GM23338 (cell line): ENCODE data around the gene CHCHD6. TPM values are rescaled to one million over a fixed set of nuclear protein-coding genes. Genes with fewer than 3 reads are reported as not detected.

Source experiments
- ATAC-seq: fragments of 200-7000 bp; cut with Tn5 transposase; 3 replicates; pipeline ENCODE4 v1.9.1; 2020
- DNase-seq: peaks from one replicate; pipeline ENCODE4 v3.0.0-alpha.2; 2015; ENCODE audit warnings: low spot score
- H2AFZ ChIP-seq: fragments of 200-600 bp; sonication (generic); 2 replicates; pipeline ENCODE4 v1.8.0; 2016; ENCODE audit warnings: antibody characterized with exemption, mild to moderate bottlenecking, moderate library complexity
- H3F3A ChIP-seq: fragments of 200-600 bp; sonication (generic); replicated peaks from 2 replicates; pipeline ENCODE4 v1.8.0; 2017; ENCODE audit warnings: antibody characterized with exemption, mixed run types, low read depth
- H3K27ac ChIP-seq: fragments of 200-600 bp; sonication (generic); 2 replicates; pipeline ENCODE4 v1.6.1; 2016; ENCODE audit warnings: low read depth
- H3K27me3 ChIP-seq: fragments of 200-600 bp; sonication (generic); 2 replicates; pipeline ENCODE4 v1.8.0; 2016; ENCODE audit warnings: mild to moderate bottlenecking, mixed run types, moderate library complexity; ENCODE audit not compliant: insufficient read depth
- H3K36me3 ChIP-seq: fragments of 200-600 bp; sonication (generic); 2 replicates; pipeline ENCODE4 v1.8.0; 2016; ENCODE audit warnings: mild to moderate bottlenecking; ENCODE audit not compliant: insufficient read depth
- H3K4me1 ChIP-seq: fragments of 200-600 bp; sonication (generic); 2 replicates; pipeline ENCODE4 v1.8.0; 2016; ENCODE audit warnings: mild to moderate bottlenecking, moderate library complexity; ENCODE audit not compliant: insufficient read depth
- H3K4me2 ChIP-seq: fragments of 200-600 bp; sonication (generic); 2 replicates; pipeline ENCODE4 v1.7.1; 2017; ENCODE audit warnings: mixed run types
- H3K4me3 ChIP-seq: fragments of 200-600 bp; sonication (generic); 2 replicates; pipeline ENCODE4 v1.6.1; 2016; ENCODE audit warnings: mixed run types
- H3K79me2 ChIP-seq: fragments of 200-600 bp; sonication (generic); replicated peaks from 2 replicates; pipeline ENCODE4 v1.8.0; 2017; ENCODE audit warnings: mild to moderate bottlenecking; ENCODE audit not compliant: insufficient read depth
- H3K9me2 ChIP-seq: fragments of 200-600 bp; sonication (generic); 2 replicates; pipeline ENCODE4 v1.8.0; 2017; ENCODE audit not compliant: insufficient read depth
- H4K20me1 ChIP-seq: fragments of 200-600 bp; sonication (generic); replicated peaks from 2 replicates; pipeline ENCODE4 v1.8.0; 2017; ENCODE audit warnings: mild to moderate bottlenecking; ENCODE audit not compliant: insufficient read depth
- H3K27ac Mint-ChIP-seq: 2 replicates; pipeline ENCODE4 v1.8.0; 2020; ENCODE audit warnings: inconsistent platforms, mild to moderate bottlenecking, moderate library complexity, mixed read lengths
- H3K27me3 Mint-ChIP-seq: 3 replicates; pipeline ENCODE4 v1.8.0; 2022; ENCODE audit warnings: low read depth, mild to moderate bottlenecking, moderate library complexity, mixed read lengths, inconsistent platforms; ENCODE audit not compliant: insufficient read depth, poor library complexity
- H3K36me3 Mint-ChIP-seq: 3 replicates; pipeline ENCODE4 v1.8.0; 2021; ENCODE audit warnings: low read depth, mild to moderate bottlenecking, inconsistent platforms, moderate library complexity, mixed read lengths
- H3K4me1 Mint-ChIP-seq: 3 replicates; pipeline ENCODE4 v1.8.0; 2020; ENCODE audit warnings: mild to moderate bottlenecking, inconsistent platforms, mixed read lengths
- H3K4me3 Mint-ChIP-seq: 3 replicates; pipeline ENCODE4 v1.8.0; 2021; ENCODE audit warnings: moderate library complexity, mild to moderate bottlenecking, inconsistent platforms, mixed read lengths
- H3K9me3 Mint-ChIP-seq: 3 replicates; pipeline ENCODE4 v1.8.0; 2020; ENCODE audit warnings: moderate library complexity, mild to moderate bottlenecking, inconsistent platforms, mixed read lengths
- CREB1 ChIP-seq: fragments of 250-450 bp; sonication (Bioruptor Pico); IDR thresholded peaks from 2 replicates; pipeline ENCODE4 v1.5.0; 2020; ENCODE audit warnings: low read depth, mild to moderate bottlenecking, moderate library complexity
- JUNB ChIP-seq: IDR thresholded peaks from one replicate; pipeline ENCODE4 v1.6.1; 2016; ENCODE audit warnings: antibody characterized with exemption; ENCODE audit not compliant: unreplicated experiment
- NANOG ChIP-seq: IDR thresholded peaks from 2 replicates; pipeline ENCODE4 v1.6.1; 2016; ENCODE audit warnings: antibody characterized with exemption, borderline replicate concordance
- POLR2AphosphoS5 ChIP-seq: IDR thresholded peaks from 2 replicates; pipeline ENCODE4 v1.6.1; 2016; ENCODE audit warnings: antibody characterized with exemption, low read depth
- STAT1 ChIP-seq: IDR thresholded peaks from one replicate; pipeline ENCODE4 v1.6.1; 2016; ENCODE audit warnings: antibody characterized with exemption; ENCODE audit not compliant: unreplicated experiment
- ZNF114 ChIP-seq: fragments of 250-450 bp; sonication (Bioruptor Pico); IDR thresholded peaks from 2 replicates; pipeline ENCODE4 v1.5.0; 2020; ENCODE audit warnings: mild to moderate bottlenecking, moderate library complexity
- ZNF331 ChIP-seq: fragments of 250-450 bp; sonication (Bioruptor Pico); IDR thresholded peaks from 2 replicates; pipeline ENCODE4 v1.5.0; 2020; ENCODE audit warnings: low read depth, mild to moderate bottlenecking, moderate library complexity
- polyA plus RNA-seq: library from polyadenylated mRNA; unstranded; fragments of >200 nt; fragmentation: Nextera tagmentation; extraction: Ambion mirVana; gene quantifications from 2 replicates; pipeline ENCODE4 v1.2.1, GENCODE V29; 2016
- total RNA-seq: library from RNA; depleted of rRNA; stranded (reverse); fragments of >200 nt; shearing (Covaris generic); gene quantifications from 2 replicates; pipeline ENCODE4 v1.2.3, GENCODE V29; 2014
- TF ChIP-seq, protein P1 (sequence below), 2 experiments: fragments of 200-600 bp in 1 of 2; sonication (generic) in 1 of 2; conservative IDR thresholded peaks; 2 replicates each; pipeline versions ENCODE4 v1.5.1 to v1.6.1; 2016 to 2017; ENCODE audit warnings: antibody characterized with exemption in 2 of 2, low read depth in 2 of 2, mild to moderate bottlenecking in 2 of 2, moderate library complexity in 1 of 2
- TF ChIP-seq, protein P2 (sequence below): IDR thresholded peaks from 2 replicates; pipeline ENCODE4 v1.6.1; 2016; ENCODE audit warnings: antibody characterized with exemption
- TF ChIP-seq, protein P3 (sequence below): IDR thresholded peaks from one replicate; pipeline ENCODE4 v1.6.1; 2018; ENCODE audit warnings: antibody characterized with exemption; ENCODE audit not compliant: unreplicated experiment

CHCHD6 gene
- total and polyA plus RNA-seq, 2 experiments from 2014 or later, result 28.8 to 43.0 TPM

DNA sequence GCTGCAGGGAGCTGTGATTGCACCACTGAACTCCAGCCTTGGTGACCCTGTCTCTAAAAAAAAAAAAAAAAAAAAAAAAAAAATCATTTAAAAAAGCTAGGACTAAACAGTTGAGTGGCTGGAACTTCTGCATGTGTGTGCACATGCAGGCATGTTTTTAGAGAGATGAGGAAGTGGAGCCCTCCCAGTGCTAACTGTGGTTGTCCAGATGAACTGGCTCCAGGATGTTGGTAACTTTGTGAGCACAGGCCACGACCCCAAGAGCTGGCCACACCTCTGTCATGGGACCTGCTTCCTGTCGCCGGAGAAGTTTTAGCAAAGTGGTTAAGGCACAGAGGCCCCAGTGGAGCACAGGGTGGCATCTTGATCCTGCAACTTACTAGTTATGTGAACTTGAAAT lies 27.0 kb downstream of the CHCHD6 start (continued):
- TF ChIP-seq ZNF114 (CRISPR knock-in tag) (no peak), NANOG (no peak), POLR2AphosphoS5 (no peak), CREB1 (CRISPR knock-in tag) (no peak)
- TF ChIP-seq, protein P1, sequence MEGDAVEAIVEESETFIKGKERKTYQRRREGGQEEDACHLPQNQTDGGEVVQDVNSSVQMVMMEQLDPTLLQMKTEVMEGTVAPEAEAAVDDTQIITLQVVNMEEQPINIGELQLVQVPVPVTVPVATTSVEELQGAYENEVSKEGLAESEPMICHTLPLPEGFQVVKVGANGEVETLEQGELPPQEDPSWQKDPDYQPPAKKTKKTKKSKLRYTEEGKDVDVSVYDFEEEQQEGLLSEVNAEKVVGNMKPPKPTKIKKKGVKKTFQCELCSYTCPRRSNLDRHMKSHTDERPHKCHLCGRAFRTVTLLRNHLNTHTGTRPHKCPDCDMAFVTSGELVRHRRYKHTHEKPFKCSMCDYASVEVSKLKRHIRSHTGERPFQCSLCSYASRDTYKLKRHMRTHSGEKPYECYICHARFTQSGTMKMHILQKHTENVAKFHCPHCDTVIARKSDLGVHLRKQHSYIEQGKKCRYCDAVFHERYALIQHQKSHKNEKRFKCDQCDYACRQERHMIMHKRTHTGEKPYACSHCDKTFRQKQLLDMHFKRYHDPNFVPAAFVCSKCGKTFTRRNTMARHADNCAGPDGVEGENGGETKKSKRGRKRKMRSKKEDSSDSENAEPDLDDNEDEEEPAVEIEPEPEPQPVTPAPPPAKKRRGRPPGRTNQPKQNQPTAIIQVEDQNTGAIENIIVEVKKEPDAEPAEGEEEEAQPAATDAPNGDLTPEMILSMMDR (conservative IDR thresholded peaks at IDR 0.05; ENCODE audit: low read depth in 2 of 2), result no peak

DNA sequence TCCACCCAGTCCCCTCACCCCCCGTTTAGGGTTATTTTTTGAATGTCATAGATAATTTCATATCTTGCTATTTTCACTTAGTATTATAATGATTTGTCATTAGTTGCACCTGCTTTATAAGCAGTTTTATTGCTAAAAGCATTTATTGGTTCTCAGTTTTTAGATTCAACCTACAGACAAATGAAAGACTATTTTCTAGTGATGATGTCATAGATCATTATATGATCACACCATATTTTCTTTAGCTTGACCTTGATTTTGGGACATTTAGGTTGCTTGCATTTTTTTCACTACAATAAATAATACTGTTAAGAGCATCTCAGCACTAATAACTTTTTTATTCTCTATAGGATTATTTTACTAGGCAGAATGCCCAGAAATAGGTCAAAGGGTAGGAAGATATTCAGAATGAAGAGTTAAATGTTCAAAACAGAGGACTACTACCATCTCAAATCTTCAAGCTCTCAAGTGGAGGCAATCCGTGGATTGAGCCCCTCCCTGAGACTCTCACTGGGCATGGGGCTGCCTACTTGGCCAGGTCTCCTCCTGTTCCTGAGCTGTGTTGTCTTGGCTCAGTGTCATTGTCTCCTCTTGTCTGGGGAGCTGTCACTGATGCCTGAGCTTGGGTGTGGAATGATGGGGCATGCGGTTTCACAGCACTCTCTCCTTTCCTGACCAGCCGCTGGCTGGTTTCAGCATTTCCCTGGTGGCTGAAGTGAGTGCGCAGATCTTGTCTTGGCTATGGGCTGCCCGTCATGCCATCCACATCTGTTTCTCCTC lies 28.4 kb downstream of the CHCHD6 start:
- H3K27me3 ChIP-seq, result no peaks in the 10 kb centered on the region
- no peaks in the 10 kb centered on the region for H3K9me2 ChIP-seq
- no peak overlapping the region for H3K27ac ChIP-seq
- H4K20me1 ChIP-seq, result no peaks in the 10 kb centered on the region
- H2AFZ ChIP-seq, result no peak overlapping the region
- H3K4me3 ChIP-seq, result no peak overlapping the region
- no peak overlapping the region for H3K4me3 Mint-ChIP-seq
- H3K27me3 Mint-ChIP-seq, result peaks cover 2% of the 10 kb centered on the region
- no peaks in the 10 kb centered on the region for H3K79me2 ChIP-seq
- TF ChIP-seq STAT1 (no peak), JUNB (no peak), CREB1 (CRISPR knock-in tag) (no peak), ZNF331 (CRISPR knock-in tag) (no peak), NANOG (no peak), POLR2AphosphoS5 (no peak)
- TF ChIP-seq, protein P1 (conservative IDR thresholded peaks at IDR 0.05; ENCODE audit: low read depth in 2 of 2), result no peak
- TF ChIP-seq, protein P2, sequence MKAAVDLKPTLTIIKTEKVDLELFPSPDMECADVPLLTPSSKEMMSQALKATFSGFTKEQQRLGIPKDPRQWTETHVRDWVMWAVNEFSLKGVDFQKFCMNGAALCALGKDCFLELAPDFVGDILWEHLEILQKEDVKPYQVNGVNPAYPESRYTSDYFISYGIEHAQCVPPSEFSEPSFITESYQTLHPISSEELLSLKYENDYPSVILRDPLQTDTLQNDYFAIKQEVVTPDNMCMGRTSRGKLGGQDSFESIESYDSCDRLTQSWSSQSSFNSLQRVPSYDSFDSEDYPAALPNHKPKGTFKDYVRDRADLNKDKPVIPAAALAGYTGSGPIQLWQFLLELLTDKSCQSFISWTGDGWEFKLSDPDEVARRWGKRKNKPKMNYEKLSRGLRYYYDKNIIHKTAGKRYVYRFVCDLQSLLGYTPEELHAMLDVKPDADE, result no peak
- TF ChIP-seq, protein P3, sequence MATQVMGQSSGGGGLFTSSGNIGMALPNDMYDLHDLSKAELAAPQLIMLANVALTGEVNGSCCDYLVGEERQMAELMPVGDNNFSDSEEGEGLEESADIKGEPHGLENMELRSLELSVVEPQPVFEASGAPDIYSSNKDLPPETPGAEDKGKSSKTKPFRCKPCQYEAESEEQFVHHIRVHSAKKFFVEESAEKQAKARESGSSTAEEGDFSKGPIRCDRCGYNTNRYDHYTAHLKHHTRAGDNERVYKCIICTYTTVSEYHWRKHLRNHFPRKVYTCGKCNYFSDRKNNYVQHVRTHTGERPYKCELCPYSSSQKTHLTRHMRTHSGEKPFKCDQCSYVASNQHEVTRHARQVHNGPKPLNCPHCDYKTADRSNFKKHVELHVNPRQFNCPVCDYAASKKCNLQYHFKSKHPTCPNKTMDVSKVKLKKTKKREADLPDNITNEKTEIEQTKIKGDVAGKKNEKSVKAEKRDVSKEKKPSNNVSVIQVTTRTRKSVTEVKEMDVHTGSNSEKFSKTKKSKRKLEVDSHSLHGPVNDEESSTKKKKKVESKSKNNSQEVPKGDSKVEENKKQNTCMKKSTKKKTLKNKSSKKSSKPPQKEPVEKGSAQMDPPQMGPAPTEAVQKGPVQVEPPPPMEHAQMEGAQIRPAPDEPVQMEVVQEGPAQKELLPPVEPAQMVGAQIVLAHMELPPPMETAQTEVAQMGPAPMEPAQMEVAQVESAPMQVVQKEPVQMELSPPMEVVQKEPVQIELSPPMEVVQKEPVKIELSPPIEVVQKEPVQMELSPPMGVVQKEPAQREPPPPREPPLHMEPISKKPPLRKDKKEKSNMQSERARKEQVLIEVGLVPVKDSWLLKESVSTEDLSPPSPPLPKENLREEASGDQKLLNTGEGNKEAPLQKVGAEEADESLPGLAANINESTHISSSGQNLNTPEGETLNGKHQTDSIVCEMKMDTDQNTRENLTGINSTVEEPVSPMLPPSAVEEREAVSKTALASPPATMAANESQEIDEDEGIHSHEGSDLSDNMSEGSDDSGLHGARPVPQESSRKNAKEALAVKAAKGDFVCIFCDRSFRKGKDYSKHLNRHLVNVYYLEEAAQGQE, result no peak
- H3K9me3 Mint-ChIP-seq, result no peaks in the 10 kb centered on the region
- H3K4me1 Mint-ChIP-seq, result no peaks in the 10 kb centered on the region
- peaks cover 8% of the 10 kb centered on the region for H3K36me3 Mint-ChIP-seq
- no peak overlapping the region for H3K27ac Mint-ChIP-seq
- H3K4me2 ChIP-seq, result no peak overlapping the region
- H3K4me1 ChIP-seq, result no peaks in the 10 kb centered on the region
- H3F3A ChIP-seq, result no peaks in the 10 kb centered on the region
- ATAC-seq (no peak), DNase-seq (no peak)
- H3K36me3 ChIP-seq, result peaks cover 5% of the 10 kb centered on the region; the same call in 1 of the 2 replicates
